Cortex of kidney (tissue), 1 donor: ENCODE data around the gene ZNF326.

Experiments
- DNase-seq: peaks from one replicate; lab custom pipeline; 2025; lab: John Stamatoyannopoulos, UW

Gene ZNF326, protein sequence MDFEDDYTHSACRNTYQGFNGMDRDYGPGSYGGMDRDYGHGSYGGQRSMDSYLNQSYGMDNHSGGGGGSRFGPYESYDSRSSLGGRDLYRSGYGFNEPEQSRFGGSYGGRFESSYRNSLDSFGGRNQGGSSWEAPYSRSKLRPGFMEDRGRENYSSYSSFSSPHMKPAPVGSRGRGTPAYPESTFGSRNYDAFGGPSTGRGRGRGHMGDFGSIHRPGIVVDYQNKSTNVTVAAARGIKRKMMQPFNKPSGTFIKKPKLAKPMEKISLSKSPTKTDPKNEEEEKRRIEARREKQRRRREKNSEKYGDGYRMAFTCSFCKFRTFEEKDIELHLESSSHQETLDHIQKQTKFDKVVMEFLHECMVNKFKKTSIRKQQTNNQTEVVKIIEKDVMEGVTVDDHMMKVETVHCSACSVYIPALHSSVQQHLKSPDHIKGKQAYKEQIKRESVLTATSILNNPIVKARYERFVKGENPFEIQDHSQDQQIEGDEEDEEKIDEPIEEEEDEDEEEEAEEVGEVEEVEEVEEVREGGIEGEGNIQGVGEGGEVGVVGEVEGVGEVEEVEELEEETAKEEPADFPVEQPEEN

DNA sequence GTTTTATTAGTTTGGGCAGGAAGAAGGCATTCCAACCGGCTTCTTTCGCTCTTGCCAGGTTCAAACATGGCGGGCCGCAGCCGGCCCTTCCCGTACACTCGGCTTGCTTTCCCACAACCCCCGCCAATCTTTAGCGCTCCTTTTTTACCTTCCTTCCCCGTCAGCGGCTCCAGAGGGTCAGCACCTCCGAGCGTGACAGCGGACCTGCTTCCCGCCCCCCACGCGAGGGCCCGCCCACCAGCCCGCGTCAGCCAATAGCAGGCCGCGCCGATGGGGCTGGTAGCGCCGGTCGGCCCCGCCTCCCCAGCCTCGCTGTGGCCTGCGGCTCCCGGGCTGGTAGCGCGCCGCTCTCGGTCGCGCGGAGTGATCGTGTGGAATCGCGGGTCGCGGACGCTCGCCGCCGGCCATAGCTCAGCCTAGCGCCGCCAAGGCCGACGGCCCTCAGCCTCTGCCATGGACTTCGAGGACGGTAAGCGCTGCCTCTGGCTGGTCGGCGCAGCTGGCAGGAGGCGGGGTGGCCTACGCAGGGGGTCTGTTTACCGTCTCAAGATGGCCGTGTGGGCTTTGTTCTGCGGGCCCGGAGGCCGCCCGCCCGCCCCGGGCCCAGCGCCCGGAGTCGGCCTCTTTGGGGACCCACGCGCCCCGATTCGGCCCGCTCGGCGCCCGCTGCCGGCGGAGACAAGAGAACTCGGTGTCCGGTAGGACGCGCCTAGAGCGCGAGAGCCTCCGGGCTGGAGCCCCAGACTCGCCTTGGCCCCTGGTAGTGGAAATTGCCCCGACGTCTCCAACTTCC, at the start of gene ZNF326:
TSS of gene ZNF326 (plus strand) at position 306 of the 793 bp plus-strand sequence. CDS start at position 454, 148 bp downstream.
- peak; percentile 43 for DNase-seq

DNA sequence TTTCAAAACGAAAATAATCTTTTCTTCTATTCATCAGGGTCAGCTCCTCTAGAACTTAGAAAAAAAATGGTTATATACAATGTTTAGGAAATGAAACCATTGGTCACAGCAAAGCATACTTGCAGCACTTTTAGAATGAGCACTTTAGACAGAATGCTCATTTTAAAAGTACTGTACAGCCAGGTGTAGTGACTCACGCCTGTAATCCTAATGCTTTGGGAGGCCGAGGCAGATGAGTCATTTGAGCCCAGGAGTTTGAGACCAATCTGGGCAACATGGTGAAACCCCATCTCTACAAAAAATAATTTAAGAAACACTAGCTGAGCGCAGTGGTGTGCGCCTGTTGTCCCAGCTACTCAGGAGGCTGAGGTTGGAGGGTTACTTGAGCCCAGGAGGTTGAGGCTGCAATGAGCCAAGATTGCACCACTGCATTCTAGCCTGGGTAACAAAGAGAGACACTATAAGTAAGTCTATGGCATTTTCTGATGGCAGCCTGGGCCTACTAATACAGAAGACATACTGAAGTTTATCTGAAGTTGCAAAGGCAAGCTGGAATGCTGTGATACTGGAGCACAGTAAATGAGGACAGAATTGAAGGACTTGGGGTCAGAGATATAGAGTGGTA, 48.9 kb upstream of the ZNF326 start:
- no peak for DNase-seq

DNA sequence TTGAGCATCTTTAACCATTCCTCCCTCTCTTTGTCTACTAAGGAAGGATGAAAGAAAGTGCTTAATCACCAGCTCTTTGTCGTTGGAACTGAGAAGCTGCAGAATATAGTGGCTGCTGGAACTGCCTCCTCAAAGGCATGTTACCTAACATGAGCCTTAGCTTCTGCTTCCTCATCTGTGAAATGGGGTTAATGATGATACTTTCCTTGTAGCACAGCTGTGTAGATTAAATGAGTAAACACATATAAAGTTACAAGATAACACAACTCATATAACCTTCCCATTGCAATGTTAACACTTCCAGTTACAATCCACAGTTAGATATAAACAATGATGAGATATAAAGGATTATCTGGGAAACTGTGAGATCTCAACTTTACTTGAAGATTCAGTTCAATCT, 48.4 kb upstream of the ZNF326 start:
- no peak for DNase-seq

DNA sequence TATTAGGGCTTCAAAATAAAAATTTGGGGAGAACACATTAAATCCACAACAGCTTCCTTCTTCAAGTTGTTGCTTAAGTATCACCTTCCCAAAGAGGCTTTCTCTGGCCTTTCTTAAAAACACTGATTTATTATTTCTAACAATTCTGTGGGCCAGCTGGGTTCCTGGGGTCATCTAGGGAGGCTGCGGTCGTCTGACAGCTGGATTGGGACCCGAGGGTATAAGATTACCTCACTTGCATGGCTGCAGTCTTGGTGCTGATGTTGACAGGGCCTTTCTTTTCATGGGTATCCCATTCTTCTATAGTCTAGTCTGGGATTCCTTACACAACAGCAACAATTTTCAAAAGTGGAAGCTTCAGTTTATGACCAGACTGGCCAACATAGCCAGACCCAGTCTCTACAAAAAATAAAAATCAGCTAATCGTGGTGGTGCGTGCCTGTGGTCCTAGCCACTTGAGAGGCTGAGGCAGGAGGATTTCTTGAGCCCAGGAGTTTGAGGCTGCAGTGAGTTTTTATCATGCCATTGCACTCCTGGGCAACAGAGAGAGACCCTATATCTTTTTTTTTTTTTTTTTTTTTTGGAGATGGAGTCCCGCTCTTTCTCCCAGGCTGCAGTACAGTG, 46.1 kb upstream of the ZNF326 start:
- DNase-seq = no peak

DNA sequence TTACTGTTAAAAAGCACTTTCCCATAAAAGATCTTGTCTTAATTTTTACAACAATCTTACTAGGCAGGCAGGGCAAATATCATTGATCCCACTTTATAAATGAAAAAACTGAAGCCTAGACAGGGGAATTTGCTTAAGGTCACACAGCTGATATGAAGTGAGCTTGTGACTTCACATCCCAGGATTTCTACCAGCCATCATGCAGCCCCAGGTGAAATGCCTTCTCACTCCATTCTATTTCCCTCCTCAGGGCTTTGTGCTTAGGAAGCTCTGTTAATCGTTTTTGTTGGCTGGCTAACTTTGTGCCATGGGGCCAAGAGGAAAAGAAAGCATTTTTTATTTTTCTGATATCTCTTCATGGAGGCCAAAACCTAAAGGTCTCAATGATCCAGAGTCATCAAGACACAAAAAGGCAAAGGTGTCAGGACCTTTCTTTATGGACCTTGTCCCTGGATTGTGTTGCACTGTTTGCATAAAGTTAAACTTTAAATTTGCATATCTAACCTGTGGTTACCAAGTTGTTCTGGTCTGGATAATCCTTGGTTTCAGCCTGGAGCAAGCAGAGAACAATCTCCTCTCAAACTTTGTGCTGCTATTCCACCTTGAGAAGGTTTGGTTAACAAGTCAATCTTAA, 44.8 kb upstream of the ZNF326 start:
- DNase-seq = no peak

DNA sequence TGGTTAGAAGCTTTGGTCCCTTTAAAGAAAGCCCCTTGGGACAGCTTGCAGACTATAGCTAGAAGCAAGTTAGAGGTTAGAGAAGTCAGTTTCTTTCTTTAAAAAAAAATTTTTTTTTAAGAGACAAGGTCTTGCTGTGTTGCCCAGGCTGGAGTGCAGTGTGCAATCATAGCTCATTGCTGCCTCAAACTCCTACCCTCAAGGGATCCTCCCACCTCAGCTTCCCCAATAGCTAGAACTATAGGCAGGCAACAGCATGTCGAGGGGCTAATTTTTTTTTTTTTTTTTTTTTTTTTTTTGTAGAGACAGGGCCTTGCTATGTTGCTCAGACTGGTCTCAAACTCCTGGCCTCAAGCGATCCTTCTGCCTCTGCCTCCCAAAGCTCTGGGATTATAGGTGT, 44.2 kb upstream of the ZNF326 start:
- no peak for DNase-seq

DNA sequence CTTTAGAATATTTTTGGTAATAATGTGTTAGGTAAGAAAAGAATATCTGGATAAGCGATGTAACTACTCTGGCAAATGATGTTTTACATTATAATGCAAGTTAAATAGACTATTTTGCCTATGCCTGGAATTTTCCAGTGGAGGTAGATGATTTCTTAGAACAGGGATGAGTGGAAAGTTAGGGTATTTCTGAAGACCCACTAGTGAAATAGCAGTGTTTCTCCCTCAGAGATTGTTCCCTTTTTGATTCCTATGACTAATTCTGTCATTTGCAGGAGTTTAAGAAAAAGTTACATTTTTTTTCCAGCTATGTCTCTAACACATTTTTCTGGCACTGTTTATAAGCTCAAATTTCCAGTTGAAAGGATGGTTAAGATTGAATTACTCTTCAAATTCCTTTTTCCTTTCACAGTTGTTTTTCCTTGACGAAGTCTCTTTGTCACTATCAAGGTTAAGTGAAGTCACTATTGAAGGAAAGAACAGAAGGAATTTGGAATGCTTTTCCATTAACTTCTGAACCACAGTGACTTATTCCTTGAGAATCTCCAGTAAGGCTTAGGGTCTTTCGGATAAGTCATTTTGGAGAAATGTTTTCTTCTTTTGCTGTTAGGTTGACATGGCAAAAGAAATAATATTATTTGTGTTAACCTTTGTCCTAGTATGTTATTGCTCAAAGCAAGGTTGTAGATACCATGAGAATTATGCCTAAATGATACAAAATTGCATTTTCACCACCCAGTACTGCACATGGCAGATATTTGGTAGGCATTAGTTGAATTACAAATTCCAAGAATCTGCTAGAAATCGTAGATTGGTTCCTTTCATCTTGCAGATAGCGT, 42.9 kb upstream of the ZNF326 start:
- no peak for DNase-seq

DNA sequence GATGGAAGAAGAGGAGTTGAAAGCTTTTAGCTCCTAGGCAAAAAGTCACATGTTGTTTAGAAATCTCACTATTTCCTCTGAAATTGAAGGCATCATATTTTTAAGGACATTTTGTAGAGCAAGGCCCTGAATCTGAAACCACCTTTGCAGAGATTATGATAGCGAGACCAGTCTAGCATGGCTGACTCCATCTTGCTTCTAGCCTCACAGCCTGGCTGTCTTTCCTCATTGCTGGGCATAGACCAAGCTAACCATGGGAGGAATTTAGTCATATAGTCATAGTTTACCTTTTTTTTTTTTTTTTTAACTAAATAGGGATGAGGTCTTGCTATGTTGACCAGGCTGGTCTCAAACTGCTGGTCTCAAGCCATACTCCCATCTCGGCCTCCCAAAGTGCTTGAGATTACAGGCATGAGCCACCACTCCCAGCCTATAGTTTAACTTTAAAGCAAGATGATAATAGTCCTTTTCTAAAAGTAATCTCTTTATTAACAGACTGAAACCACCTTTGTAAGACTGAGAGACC, 42.2 kb upstream of the ZNF326 start:
- no peak for DNase-seq

DNA sequence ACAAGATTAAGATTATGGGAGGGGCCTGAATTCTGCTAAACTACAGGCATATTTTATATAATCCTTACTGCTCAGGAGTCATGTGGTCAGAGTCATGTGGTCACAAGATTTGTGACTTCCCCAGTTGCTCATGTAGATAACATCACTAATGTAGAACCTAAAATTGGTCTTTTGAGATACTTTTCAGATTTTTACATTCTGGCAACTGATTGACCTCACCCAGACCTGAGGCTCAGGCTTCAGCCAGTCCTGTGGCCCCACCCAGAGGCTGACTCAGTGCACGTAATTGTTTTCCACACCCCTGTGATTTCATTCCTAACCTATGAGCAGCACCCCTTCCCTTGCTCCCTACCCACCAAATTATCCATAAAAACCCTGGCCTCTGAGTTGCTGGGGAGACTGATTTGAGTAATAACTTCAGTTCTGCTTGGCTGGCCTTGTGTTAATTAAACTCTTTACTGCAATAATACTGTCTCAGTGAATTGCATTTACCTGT, 41.7 kb upstream of the ZNF326 start:
- no peak for DNase-seq

DNA sequence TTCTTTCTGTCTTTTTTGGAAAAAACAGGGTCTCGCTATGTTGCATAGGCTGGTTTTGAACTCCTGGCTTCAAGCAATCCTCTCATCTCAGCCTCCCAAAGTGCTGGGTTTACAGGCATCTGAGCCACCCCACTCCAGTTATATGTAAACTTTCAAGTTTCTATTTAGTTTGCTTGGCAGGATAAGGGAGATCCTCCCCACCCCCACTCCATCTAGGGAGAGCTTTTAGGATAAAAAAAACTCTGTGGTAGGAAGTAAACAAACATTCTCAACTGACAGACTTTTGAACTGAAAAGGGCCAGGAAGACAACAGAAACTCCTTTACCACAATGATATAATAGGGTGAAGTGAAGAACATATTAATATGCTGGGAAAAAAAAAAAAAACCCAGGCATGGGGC, 41.0 kb upstream of the ZNF326 start:
- DNase-seq = no peak

DNA sequence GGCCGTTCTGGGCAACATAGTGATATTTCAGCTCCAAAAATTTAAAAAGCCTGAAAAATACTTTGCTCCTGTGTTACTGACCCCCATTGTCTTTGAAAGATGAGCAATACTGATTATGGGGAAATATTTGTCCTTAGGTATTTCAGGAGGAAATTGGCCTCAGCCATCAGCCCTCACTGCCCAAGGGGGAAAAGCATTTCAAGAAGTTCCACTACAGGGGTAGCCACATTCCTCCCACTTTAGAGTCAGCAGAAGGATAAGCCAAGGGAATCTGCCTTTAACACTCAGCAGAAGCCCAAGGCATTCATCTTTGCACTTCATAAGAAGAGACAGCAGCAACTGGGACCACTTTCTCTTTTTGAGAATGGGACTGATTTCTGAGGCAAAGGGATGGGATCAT, 40.5 kb upstream of the ZNF326 start:
- no peak for DNase-seq

DNA sequence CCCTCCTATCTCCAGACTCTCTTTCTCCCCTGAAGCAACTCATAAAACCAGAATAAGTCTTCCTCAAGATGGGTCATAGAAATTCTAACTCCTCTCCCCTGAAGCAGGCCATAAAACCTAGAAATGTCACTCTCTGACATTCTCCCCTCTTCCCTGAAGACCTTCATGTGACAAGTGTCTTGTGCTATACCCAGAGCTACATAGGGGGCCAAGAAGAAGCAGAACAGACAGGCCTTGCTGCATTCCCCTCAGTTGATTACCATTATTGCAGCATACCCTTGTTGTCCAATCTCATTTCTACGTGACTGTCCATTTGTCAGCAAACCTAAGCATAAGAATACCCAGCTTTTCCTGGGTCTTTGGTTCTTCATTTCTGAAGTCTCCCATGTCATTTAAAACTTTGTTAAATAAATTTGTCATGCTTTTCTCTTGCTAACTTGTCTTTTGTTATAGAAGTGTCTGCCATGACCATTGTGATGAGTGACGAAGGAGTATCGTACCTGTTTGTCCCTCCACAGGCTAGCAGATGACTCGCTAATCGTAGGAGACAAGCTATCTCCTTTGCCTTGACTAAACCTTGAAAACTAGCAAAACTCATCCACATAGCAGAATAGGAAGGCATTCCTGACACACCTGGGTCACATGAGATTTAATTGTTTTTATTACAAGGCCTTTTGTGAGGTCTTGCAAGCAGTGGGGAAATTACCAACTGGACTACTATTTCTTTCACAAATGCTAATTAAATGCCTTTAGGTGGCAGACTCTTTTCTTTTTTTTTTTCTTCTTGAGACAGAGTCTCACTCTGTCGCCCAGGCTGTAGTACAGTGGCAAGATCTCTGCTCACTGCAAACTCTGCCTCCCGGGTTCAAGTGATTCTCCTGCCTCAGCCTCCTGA, 39.4 kb upstream of the ZNF326 start:
- no peak for DNase-seq

DNA sequence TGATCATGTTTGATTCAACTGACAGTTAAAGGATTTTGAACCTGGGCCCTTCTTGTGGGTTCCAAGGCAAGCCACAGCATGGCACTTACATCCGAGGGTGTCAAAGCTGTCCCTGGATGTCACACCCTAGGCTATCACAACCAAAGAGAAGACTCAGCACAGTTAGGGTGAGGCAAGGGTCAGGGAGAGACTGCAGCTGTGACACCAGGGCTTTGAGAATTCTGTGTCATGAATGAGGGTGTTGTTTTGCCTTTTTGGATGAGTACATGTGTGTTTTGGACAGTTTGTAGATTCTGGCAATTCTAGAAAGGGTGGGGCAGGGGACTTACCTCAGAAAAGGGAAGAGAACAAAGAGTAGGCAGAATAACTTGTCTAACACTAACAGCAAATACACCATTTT, 37.8 kb upstream of the ZNF326 start:
- DNase-seq = no peak

DNA sequence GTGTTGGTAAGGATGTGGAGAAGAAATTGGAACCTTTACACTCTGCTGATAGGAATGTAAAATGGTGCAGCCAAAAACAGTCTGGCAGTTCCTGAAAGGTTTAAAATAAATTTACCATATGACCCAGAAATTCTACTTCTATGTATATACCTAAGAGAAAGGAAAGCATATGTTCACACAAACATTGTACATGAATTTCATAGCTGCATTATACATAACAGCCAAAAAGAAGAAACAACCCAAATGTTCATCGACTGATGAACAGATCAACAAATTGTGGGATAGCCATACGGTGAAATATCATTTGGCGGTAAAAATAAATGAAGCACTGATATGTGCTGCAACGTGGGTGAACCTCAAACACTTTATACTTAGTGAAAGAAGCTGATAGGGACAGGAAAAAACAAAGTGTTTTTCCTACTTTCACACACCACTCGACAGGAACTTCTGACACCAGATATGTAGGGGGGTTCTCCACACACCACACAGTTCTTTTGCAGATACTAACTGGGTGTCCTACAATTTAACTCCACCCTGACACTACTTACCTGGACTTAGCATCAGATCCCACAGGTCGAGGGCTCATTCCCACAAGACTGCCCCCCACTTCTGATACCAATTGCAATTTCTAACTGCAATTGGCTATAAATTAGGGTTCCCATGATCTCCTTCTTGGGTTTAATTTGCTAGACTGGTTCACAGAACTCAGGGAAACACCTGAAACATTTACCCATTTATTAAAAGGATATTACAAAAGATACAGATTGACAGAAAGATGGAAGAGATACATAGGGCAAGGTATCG, 35.9 kb upstream of the ZNF326 start:
- DNase-seq = no peak

DNA sequence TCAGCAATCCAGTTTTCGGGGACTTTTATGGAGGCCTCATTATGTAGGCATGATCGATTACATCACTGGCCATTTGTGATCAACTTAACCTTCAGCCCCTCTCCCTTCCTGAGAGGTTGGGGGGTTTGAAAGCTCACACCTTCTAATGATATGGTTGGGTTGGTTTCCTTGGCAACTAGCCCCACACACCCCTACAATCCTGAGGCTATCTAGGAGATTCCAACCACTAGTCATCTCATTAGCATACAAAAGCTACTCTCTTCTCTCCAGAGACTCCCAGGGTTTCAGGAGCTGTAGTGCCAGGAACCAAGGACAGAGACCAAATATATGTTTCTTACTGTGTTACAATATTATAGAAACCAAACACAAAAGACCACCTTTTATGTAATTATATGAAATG, 35.2 kb upstream of the ZNF326 start:
- DNase-seq = no peak

DNA sequence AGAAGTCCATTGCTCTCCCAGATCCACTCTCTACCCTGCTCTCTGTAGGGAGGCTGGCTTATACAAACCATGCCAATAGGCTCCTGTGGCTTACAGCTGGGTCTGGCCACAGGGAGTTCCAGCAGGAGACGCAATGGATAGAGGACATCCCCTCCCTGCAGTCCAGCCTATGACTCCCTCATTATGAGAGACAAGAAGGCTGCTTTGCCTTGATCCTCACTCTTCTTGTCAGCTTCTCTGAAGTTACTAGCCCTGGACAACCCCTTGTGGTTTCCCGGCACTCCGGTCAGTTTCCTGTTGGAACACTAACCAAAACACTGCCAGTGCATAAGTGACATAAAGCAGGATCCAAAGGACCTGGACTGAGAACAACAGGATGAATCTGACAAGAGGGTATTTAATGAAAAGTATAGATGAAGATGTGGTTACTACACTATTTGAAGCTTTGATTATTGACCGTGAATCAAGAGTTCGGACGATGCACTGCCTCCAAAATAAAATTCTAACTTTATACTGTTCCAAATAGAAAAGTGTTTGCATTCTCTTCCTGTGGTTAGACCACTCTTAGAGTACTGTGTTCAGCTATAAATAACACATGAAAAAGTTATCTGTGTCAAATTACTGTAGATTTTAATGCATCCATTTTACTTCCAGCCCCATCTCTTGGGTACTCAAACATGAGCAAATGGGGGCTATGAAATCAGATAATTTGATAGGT, 32.7 kb upstream of the ZNF326 start:
- no peak for DNase-seq

DNA sequence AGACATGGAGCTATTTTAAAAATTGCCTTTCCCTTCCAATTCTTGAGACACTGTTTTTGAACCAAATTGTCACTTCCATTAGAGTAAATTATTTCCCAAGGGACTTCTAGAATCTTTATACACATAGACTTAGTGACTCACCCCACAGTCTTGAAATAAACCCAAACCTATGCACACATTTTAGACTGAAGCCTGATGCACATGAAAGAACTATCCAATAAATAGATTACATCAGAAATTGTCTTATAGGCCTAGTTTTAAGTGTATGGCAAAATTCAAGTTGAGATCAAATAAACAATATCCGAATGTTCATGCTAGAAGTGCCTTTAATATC, 32.2 kb upstream of the ZNF326 start:
- no peak for DNase-seq
